RWPE2 (cell line): ENCODE results near the gene CNOT6.
"Not testable (repeated sequence)": the region's sequence is repeated elsewhere in the genome, so short reads cannot be mapped to it uniquely, and the experiment has no call there.

Source experiments
- ATAC-seq: fragments of 200-7000 bp; cut with Tn5 transposase; 3 replicates; pipeline ENCODE4 v1.9.1; 2021; ENCODE audit warnings: low read depth
- DNase-seq: peaks from one replicate; pipeline ENCODE4 v3.0.0-alpha.2; 2020; ENCODE audit warnings: low spot score
- H3K27ac ChIP-seq: fragments of 450-650 bp; 2 replicates; pipeline ENCODE4 v1.5.1; 2017; ENCODE audit warnings: mild to moderate bottlenecking; ENCODE audit not compliant: poor library complexity, severe bottlenecking
- H3K27me3 ChIP-seq: fragments of 250-450 bp; sonication (Bioruptor Pico); 2 replicates; pipeline ENCODE4 v1.5.1; 2021; ENCODE audit warnings: mild to moderate bottlenecking, moderate library complexity; ENCODE audit not compliant: insufficient read depth, poor library complexity, severe bottlenecking
- H3K36me3 ChIP-seq: fragments of 250-450 bp; sonication (Bioruptor Pico); 2 replicates; pipeline ENCODE4 v1.5.1; 2020; ENCODE audit warnings: low read depth, mild to moderate bottlenecking, moderate library complexity
- H3K4me1 ChIP-seq: fragments of 250-450 bp; sonication (Bioruptor Pico); 2 replicates; pipeline ENCODE4 v1.5.1; 2021; ENCODE audit warnings: mild to moderate bottlenecking, moderate library complexity; ENCODE audit not compliant: insufficient read depth, poor library complexity, severe bottlenecking
- H3K4me3 ChIP-seq: fragments of 250-450 bp; sonication (Bioruptor Pico); 2 replicates; pipeline ENCODE4 v1.5.1; 2021; ENCODE audit warnings: mild to moderate bottlenecking, moderate library complexity; ENCODE audit not compliant: severe bottlenecking
- H3K9me3 ChIP-seq: fragments of 250-450 bp; sonication (Bioruptor Pico); 2 replicates; pipeline ENCODE4 v1.5.1; 2021; ENCODE audit warnings: mild to moderate bottlenecking, moderate library complexity; ENCODE audit not compliant: severe bottlenecking
- TF ChIP-seq, protein P1 (sequence below): fragments of 450-650 bp; IDR thresholded peaks from one replicate; pipeline ENCODE4 v1.5.1; 2017; ENCODE audit warnings: mild to moderate bottlenecking, moderate library complexity; ENCODE audit not compliant: poor library complexity, severe bottlenecking

The CNOT6 gene

DNA sequence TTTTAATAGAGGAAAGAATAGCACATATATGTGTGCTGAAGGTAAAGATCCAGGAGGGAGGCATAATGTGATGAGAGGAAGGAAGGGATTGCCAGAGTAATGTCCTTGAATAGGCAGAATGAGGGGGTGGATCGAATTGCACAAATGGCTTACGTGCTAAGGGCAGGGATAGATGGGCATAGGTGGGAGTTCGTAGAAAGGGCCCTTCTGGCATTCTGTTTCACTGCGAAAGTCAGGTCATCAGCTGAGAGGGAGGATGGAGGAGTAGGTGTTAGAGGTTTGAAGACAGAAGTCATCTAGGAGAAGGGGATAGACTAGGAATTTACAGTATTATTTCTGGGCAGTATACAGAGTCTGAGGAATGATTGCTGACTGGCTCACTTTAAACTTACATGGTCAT lies 32.1 kb downstream of the CNOT6 start:
- Histone ChIP-seq H3K4me3 (no peak overlapping the region), H3K36me3 (peaks cover 26% of the 10 kb centered on the region), H3K27ac (no peak overlapping the region), H3K9me3 (no peaks in the 10 kb centered on the region), H3K27me3 (no peaks in the 10 kb centered on the region), H3K4me1 (peaks cover 5% of the 10 kb centered on the region)
- TF ChIP-seq, protein P1, sequence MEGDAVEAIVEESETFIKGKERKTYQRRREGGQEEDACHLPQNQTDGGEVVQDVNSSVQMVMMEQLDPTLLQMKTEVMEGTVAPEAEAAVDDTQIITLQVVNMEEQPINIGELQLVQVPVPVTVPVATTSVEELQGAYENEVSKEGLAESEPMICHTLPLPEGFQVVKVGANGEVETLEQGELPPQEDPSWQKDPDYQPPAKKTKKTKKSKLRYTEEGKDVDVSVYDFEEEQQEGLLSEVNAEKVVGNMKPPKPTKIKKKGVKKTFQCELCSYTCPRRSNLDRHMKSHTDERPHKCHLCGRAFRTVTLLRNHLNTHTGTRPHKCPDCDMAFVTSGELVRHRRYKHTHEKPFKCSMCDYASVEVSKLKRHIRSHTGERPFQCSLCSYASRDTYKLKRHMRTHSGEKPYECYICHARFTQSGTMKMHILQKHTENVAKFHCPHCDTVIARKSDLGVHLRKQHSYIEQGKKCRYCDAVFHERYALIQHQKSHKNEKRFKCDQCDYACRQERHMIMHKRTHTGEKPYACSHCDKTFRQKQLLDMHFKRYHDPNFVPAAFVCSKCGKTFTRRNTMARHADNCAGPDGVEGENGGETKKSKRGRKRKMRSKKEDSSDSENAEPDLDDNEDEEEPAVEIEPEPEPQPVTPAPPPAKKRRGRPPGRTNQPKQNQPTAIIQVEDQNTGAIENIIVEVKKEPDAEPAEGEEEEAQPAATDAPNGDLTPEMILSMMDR: no peak
- DNase-seq (no peak), ATAC-seq (no peak)

- no peak overlapping the region for H3K27ac ChIP-seq
- no peaks in the 10 kb centered on the region for H3K27me3 ChIP-seq
- no peak overlapping the region for H3K4me3 ChIP-seq
- no peaks in the 10 kb centered on the region for H3K9me3 ChIP-seq
- H3K4me1 ChIP-seq: no peaks in the 10 kb centered on the region
- TF ChIP-seq, protein P1: no peak
- DNase-seq (no peak), ATAC-seq (no peak)
- H3K36me3 ChIP-seq: peaks cover 36% of the 10 kb centered on the region
These were observed 33.5 kb downstream of the CNOT6 start for GRCh38 chr5:180527659-180528058.

DNA sequence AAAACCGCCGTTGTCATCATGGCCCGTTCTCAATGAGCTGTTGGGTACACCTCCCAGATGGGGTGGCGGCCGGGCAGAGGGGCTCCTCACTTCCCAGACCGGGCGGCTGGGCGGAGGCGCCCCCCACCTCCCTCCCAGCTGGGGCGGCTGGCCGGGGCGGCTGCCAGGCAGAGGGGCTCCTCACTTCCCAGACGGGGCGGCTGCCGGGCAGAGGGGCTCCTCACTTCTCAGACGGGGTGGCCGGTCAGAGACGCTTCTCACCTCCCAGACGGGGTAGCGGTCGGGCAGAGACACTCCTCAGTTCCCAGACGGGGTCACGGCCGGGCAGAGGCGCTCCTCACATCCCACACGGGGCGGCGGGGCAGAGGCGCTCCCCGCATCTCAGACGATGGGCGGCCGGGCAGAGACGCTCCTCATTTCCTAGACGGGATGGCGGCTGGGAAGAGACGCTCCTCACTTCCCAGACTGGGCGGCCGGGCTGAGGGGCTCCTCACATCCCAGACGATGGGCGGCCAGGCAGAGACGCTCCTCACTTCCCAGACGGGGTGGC lies 36.9 kb downstream of the CNOT6 start:
- H3K4me3 ChIP-seq, ATAC-seq, DNase-seq, H3K9me3 ChIP-seq, H3K4me1 ChIP-seq, H3K27me3 ChIP-seq, H3K27ac ChIP-seq: not testable (repeated sequence)
- H3K36me3 ChIP-seq: peaks cover 57% of the 10 kb centered on the region

DNA sequence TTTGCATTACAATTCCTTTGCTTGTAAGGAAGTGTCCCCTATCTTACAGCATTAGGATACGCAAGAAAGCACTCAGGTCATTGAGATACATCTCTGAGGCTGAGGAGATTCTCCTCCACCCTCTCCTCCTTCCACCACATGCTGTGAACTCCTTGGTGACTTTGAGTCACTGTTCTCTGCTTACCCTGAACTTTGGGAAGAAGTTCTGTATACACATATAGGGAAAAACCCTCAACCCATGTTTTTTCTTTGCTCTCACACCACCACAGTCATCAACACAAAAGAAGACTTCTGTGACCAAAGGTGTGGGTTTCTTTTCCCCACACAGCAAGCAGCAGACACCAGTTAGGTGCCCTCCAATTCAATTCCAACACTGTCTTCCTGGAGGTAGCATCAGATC lies 38.1 kb downstream of the CNOT6 start:
- DNase-seq (no peak), ATAC-seq (no peak)
- no peak overlapping the region for H3K27ac ChIP-seq
- H3K4me1 ChIP-seq: no peaks in the 10 kb centered on the region
- H3K4me3 ChIP-seq: no peak overlapping the region
- no peaks in the 10 kb centered on the region for H3K9me3 ChIP-seq
- no peaks in the 10 kb centered on the region for H3K27me3 ChIP-seq
- TF ChIP-seq, protein P1: no peak
- H3K36me3 ChIP-seq: peaks cover 62% of the 10 kb centered on the region

DNA sequence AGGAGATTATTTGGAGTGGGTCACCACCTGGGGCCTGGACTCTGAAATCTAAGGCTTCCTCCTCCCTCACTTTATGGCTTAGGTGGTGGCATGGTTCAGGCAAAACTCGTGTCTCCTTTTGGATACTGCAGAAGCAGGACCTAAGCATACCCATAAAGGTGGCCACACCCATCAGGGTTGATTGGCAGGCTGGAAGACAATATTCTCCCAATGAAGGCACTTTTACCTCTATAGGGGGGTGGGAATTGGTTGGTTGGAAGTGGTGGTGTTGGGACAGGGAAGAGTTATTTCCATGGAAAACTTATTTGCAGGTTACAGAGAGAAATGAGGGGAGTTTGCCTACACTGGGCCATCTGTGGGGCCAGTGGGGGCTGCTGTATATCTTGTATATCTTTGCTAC lies 39.7 kb downstream of the CNOT6 start:
- no peaks in the 10 kb centered on the region for H3K27me3 ChIP-seq
- ATAC-seq (no peak), DNase-seq (no peak)
- peaks cover 57% of the 10 kb centered on the region for H3K36me3 ChIP-seq
- TF ChIP-seq, protein P1: no peak
- H3K27ac ChIP-seq: no peak overlapping the region
- no peak overlapping the region for H3K4me3 ChIP-seq
- H3K4me1 ChIP-seq: no peaks in the 10 kb centered on the region
- no peaks in the 10 kb centered on the region for H3K9me3 ChIP-seq
